Retinal pigment epithelial cell (primary cell): ENCODE measurements around the gene KISS1.
A peak's percentile ranks its signal among the peaks of the same experiment; 100 is the strongest.

Experiments
- DNase-seq: peaks from one replicate; pipeline ENCODE4 v3.0.0-alpha.2; 2010; ENCODE audit warnings: low read depth
- H3K4me3 ChIP-seq: 2 replicates; pipeline ENCODE4 v1.5.1; 2011; ENCODE audit warnings: mild to moderate bottlenecking, low read length, control low read depth, moderate library complexity
- CTCF ChIP-seq: conservative IDR thresholded peaks from 2 replicates; pipeline ENCODE4 v1.5.1; 2011; ENCODE audit warnings: low read depth, low read length, control low read depth, inconsistent platforms

The KISS1 gene

GRCh38 chr1:204171751-204172178 lies 24.5 kb downstream of the KISS1 start:
- DNase-seq: no peak
- no peak for TF ChIP-seq CTCF
- H3K4me3 ChIP-seq: no peak overlapping the region

- TF ChIP-seq CTCF: no peak
- no peak overlapping the region for H3K4me3 ChIP-seq
- DNase-seq: no peak
Observed at GRCh38 chr1:204170494-204171155, 25.7 kb downstream of the KISS1 start.

GRCh38 chr1:204169858-204170257 lies 26.4 kb downstream of the KISS1 start:
- no peak for DNase-seq
- no peak for TF ChIP-seq CTCF
- H3K4me3 ChIP-seq: no peak overlapping the region

- TF ChIP-seq CTCF: no peak
- H3K4me3 ChIP-seq: no peak overlapping the region
- DNase-seq: no peak
Observed at GRCh38 chr1:204167730-204168129, 28.6 kb downstream of the KISS1 start.

- TF ChIP-seq CTCF: no peak
- H3K4me3 ChIP-seq: no peak within 1 kb of the TSS
- DNase-seq: no peak
Observed at GRCh38 chr1:204166219-204166618, 30.1 kb downstream of the KISS1 start, which contains the start of gene REN. Gene REN (minus strand): TSS chr1:204166337. CDS start chr1:204166293, 44 bp downstream.

GRCh38 chr1:204162494-204163074 lies 33.7 kb downstream of the KISS1 start:
- no peak overlapping the region for H3K4me3 ChIP-seq
- DNase-seq: no peak
- peak; percentile 99 for TF ChIP-seq CTCF
